Urinary bladder (tissue), 4 donors: ENCODE results near the gene PRKG2. TPM values are rescaled to one million over a fixed set of nuclear protein-coding genes. Genes with fewer than 3 reads are reported as not detected.

Source experiments
- DNase-seq: peaks from one replicate; pipeline ENCODE4 v3.0.0-alpha.2; 2015; ENCODE audit errors: extremely low spot score
- H3K27ac ChIP-seq: one replicate; pipeline ENCODE4 v1.5.1; 2013; ENCODE audit warnings: low read depth, mild to moderate bottlenecking, moderate library complexity
- H3K36me3 ChIP-seq: one replicate; pipeline ENCODE4 v1.6.1; 2013; ENCODE audit warnings: mild to moderate bottlenecking, moderate library complexity; ENCODE audit not compliant: insufficient read depth
- H3K4me1 ChIP-seq: one replicate; pipeline ENCODE4 v1.6.1; 2013; ENCODE audit warnings: mild to moderate bottlenecking, moderate library complexity; ENCODE audit not compliant: insufficient read depth
- H3K4me3 ChIP-seq: one replicate; pipeline ENCODE4 v1.5.1; 2013; ENCODE audit warnings: low read depth, low read length
- WGBS: extraction: QIAGEN DNeasy Blood & Tissue Kit; methylation state at CpG from one replicate; pipeline ENCODE4 v1.1.7; 2013; 5-methylcytosine and 5-hydroxymethylcytosine counted together
- polyA plus RNA-seq: library from polyadenylated mRNA; stranded (reverse); fragments of 200-250 nt; gene quantifications from one replicate; pipeline ENCODE4 v1.2.3, GENCODE V29; 2013
- total RNA-seq: library from RNA; depleted of rRNA; stranded (reverse); fragments of >200 nt; gene quantifications from one replicate; pipeline ENCODE4 v1.2.3, GENCODE V29; 2014
- donor health status: healthy with polysubstance abuse.
- donor health status: healthy.

PRKG2 gene
- total and polyA plus RNA-seq, 2 donors: 0.19 to 2.1 TPM

DNA sequence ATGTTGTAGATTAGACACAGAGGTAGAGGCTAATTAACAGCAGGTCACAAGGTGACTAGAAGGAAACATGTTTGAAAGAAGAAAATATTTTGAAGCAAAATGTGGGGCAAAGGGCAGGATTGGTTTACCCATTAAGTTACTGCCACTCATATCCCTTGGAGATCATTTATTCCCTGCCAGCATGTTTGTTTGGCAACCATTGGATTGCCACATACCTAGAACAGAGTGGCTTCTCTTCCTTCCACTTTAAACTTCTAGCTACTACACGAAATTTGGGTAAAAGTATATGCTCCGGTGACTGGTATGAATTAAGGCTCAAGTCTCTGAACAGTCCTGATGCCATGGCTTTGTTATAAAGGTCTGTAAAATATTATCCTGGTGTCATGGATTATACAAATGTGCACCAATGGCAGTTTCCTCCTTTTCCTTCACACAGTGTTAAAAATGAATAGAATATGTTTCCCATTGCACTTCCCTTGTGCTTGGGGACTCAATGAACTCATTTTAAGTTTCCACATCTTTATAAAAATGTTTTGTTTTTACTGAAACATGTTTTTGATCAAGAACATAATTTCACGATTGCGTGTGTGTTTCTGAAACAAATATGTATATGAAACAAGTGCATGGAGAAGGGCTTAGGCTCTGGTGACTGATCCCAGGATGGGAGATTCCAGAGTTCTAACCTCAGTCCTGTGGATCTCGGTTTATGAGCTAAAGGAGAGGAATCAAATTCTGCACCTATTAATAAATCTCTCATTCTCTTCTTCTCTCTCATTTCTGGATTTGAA lies 172.2 kb downstream of the PRKG2 start:
- Histone ChIP-seq H3K27ac (no peak overlapping the region), H3K4me3 (no peak overlapping the region), H3K4me1 (no peaks in the 10 kb centered on the region), H3K36me3 (no peaks in the 10 kb centered on the region)
- WGBS: 80% methylated on average over 5 of the region's 5 CpGs
- no peak for DNase-seq

- Histone ChIP-seq H3K4me1 (no peaks in the 10 kb centered on the region), H3K27ac (no peak overlapping the region), H3K36me3 (no peaks in the 10 kb centered on the region), H3K4me3 (no peak overlapping the region)
- no peak for DNase-seq
- WGBS: 17% methylated on average over 4 of the region's 4 CpGs
These were observed 174.9 kb downstream of the PRKG2 start for GRCh38 chr4:81040012-81040659.

DNA sequence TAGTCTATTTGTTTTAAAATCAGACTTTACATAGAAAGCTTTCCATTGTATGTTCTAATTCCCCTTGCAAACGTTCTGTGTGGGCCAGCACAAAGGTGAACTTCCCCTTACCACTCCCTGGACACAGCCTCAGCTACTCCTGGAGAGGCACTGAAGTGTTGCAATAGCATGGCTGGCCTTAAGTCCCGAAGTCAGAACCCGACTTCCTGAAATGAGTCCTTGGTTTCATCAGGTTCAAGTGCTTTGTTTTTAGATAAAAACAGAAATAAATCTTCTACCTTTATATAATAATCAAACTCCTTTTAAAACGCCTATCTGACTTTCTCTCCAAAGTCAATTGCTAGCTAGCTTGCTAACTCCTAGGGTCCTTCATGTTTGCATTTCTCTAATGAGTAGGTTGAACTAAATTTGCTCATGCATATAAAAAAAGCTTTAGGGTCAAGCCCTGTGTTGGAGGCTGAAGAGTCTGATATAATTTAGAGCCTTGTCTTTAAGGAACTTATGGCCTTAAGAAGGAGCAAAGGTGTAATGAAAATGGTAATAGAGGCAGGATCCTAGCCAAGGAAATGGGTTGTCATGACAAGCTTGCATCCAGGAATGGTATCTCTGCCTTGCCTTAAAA lies 175.6 kb downstream of the PRKG2 start:
- no peak for DNase-seq
- Histone ChIP-seq H3K4me3 (no peak overlapping the region), H3K36me3 (no peaks in the 10 kb centered on the region), H3K27ac (no peak overlapping the region), H3K4me1 (no peaks in the 10 kb centered on the region)
- 37% methylated on average over 4 of the region's 4 CpGs for whole genome bisulfite sequencing

- H3K4me1 ChIP-seq: no peaks in the 10 kb centered on the region
- DNase-seq: no peak
- no peak overlapping the region for H3K4me3 ChIP-seq
- 40% methylated on average over 1 of the region's 1 CpG for whole genome bisulfite sequencing
- H3K36me3 ChIP-seq: no peaks in the 10 kb centered on the region
- H3K27ac ChIP-seq: no peak overlapping the region
These were observed 176.2 kb downstream of the PRKG2 start for GRCh38 chr4:81038636-81039350.

Other genes starting within 250 kb of the PRKG2 start
- 19.1 TPM for gene BMP3, start 184.5 kb downstream of the PRKG2 start, total RNA-seq
- gene BMP3, start 184.5 kb downstream of the PRKG2 start, polyA plus RNA-seq: 1.2 TPM